22Rv1 (cell line): ENCODE measurements around the gene ABTB2.

Experiments used
- H3K27ac ChIP-seq: fragments of 450-650 bp; 2 replicates; pipeline ENCODE4 v1.5.1; 2017
- ZFX ChIP-seq: fragments of 450-650 bp; IDR thresholded peaks from 2 replicates; pipeline ENCODE4 v1.6.1; 2017; ENCODE audit warnings: antibody characterized with exemption, borderline replicate concordance
- TF ChIP-seq, protein P1 (sequence below): fragments of 450-650 bp; IDR thresholded peaks from 2 replicates; pipeline ENCODE4 v1.5.1; 2017; ENCODE audit warnings: mild to moderate bottlenecking

Gene ABTB2

DNA sequence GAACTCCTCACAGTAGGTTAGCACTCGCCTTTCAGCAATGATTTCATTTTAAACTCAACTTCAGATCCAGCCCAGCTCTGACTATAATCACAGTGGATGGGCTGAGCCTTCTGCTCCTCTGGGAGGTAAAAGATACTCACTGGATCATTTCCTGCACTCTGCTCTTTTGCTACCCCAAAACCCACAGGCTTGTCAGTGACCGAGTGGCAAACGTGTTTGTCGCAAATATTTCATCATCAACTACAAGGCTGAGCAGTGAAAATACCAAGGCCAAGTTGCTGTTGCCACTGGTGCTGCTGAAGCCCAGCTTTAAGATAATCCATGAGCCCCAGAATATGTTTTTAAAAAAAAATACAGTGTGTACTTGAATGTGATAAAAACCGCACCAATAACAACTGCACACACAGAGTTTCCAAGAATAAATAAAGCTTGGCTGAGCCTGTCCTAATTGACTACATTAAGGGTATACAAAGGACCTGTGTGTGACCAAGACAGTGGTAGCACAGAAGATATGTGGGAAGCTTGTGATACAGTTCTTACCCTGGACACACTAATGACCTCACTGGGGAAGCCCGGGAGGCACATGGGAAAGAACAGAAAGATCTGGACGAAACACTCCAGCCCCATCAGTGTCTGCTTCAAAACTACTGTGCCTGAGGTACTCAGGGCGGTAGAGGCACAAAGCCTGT lies 41.3 kb downstream of the ABTB2 start:
- TF ChIP-seq ZFX, result no peak
- TF ChIP-seq, protein P1, sequence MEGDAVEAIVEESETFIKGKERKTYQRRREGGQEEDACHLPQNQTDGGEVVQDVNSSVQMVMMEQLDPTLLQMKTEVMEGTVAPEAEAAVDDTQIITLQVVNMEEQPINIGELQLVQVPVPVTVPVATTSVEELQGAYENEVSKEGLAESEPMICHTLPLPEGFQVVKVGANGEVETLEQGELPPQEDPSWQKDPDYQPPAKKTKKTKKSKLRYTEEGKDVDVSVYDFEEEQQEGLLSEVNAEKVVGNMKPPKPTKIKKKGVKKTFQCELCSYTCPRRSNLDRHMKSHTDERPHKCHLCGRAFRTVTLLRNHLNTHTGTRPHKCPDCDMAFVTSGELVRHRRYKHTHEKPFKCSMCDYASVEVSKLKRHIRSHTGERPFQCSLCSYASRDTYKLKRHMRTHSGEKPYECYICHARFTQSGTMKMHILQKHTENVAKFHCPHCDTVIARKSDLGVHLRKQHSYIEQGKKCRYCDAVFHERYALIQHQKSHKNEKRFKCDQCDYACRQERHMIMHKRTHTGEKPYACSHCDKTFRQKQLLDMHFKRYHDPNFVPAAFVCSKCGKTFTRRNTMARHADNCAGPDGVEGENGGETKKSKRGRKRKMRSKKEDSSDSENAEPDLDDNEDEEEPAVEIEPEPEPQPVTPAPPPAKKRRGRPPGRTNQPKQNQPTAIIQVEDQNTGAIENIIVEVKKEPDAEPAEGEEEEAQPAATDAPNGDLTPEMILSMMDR, result no peak
- no peak overlapping the region for H3K27ac ChIP-seq

DNA sequence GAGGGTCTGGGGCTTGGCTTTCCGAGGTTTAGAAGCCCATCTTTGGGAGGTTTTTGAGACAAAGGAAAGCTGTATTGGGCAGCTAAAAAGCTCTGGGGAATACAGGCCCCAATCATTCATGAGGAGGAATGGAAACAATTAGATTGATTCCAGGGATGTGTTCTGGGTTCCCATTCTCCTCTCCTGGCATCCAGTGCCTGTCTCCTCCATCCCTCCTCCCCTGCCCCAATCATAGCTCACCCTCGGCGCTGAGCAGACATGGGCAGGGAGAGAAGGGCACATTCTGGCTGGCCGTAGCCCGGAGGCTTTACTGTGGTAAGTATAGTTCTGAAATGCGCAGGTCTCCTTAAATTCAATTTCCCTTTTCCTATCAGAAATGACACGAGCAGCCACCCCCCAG lies 42.4 kb downstream of the ABTB2 start:
- H3K27ac ChIP-seq, result no peak overlapping the region
- no peak for TF ChIP-seq ZFX
- TF ChIP-seq, protein P1, result no peak

DNA sequence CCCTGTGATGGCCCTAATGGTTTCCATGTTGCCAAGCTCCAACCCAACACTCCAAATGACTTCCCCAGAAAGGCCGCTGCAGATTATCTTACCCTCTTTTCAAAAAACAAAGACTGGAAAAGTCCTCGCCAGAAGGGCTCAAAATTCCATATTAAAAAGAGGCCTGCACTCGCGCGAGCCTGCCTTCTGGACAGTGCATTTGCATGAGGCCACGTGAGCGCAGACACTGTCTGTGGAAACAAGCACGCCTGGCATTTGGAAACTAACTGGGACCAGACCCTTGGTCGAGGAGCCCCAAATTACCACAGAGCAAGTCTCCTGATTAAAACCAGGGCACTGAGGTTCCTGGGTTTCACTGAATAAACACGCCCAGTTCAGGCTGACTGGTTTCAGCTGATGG lies 42.9 kb downstream of the ABTB2 start:
- H3K27ac ChIP-seq, result no peak overlapping the region
- TF ChIP-seq ZFX, result no peak
- TF ChIP-seq, protein P1, result no peak

DNA sequence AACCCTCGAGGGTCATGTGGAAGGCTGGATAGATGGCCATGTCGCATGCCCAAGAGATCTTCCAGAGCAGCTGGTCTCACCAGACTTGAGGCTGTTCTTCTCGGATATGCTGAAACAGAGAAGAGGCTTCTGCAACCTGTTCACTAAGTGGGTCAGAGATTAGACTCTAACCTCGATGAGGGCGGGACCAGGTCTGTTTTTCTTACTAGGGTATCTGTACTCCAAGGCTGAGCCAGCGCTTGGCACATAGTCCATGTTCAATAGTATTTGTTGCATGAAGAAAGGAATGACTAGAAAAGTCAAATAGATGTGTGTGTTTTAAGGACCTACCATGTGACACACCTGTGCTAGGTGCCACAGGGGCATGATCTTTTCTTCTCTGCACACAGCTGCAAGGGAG lies 43.6 kb downstream of the ABTB2 start:
- no peak overlapping the region for H3K27ac ChIP-seq
- TF ChIP-seq, protein P1, result no peak
- TF ChIP-seq ZFX, result no peak

DNA sequence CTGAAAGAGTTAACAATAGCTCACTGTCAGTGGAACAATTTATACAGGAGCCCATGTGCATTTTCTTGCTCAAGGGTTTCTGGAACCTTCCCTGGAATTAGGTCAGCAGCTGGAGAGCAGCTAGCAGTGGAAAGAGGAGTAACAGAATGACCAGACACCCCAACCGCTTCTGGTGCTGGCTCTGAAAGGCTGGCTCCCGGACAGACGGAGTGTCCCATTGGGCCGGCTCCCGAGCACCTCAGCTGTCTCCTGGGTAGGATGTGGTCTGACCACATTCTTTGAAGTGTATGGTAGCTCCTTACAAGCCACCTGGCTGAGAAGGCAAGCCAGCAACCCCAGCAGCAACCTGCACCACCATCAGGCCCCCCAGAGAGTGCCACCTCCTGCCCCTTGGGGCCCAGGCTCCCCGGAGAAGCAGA lies 44.7 kb downstream of the ABTB2 start:
- no peak overlapping the region for H3K27ac ChIP-seq
- TF ChIP-seq ZFX, result no peak
- TF ChIP-seq, protein P1, result no peak

DNA sequence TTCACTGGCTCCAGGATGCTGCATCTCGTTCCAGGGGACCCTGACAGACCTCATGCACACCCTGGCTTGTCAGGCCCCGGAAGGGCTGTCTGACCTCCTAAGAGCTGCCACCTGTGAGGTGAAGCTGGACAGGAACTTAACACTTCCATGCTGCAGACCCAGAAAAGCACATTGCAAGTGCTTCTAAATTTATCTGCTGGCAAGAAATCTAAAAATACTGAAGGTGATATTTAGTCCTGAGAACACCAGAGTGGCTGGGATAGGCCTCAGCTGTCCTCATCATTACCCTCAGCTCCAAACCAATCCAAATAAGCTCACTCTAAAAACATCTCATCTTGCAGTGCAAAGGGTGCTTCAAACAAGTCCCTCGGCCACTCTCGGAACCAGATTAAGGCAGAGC lies 46.7 kb downstream of the ABTB2 start:
- no peak for TF ChIP-seq ZFX
- TF ChIP-seq, protein P1, result no peak

DNA sequence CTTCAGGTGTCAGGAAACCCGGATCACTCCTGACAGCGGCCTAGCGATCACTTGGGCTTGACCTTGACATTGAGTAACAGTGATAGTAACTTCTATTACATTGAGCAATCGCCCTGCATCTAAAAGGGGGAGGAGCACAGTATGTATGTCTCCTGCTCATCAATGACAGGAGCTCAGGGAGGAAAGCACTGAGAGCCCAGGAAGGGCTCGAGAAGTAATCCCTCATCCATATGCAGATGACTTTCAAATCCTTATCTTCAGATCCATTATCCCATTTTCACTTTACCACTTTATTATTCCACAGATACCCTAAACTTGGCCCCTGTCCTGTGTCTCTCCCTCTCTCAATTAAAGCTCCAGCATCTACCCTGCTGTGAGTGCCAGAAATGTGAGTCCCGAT lies 47.8 kb downstream of the ABTB2 start:
- no peak for TF ChIP-seq ZFX
- H3K27ac ChIP-seq, result no peak overlapping the region

More for the DNA sequence above, 46.7 kb downstream of the ABTB2 start:
- no peak overlapping the region for H3K27ac ChIP-seq
